ENCODE data around the gene LRP5. TPM values are rescaled to one million over a fixed set of nuclear protein-coding genes. Genes with fewer than 3 reads are reported as not detected.

Gene LRP5
- total RNA-seq, 1 donor from 2014 or later, result 38.7 TPM

DNA sequence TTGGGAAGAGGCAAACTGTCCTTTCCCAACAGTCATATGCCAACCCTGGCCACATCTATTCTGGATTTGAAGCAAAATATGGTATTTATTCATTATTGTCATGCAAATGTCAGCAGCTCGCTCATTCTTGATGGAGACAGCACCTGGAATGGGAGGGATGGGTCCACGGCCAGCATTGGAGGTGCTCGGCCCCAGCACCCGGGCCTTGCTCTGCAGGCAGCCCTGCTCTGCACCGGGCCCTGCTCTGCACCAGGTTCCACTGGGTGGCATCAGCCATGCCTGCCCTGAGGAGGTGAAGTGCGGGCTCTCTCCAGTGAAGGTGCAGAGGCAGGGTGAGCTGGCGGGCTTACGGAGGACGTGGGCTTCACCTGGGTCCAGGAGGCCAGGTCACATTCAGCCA is 19.8 kb downstream of the LRP5 start:
- no peaks in the 10 kb centered on the region for H3K27me3 Mint-ChIP-seq (ENCODE audit: low read depth)
- H3K4me1 Mint-ChIP-seq (ENCODE audit: low read depth), result peaks cover 38% of the 10 kb centered on the region
- no peak overlapping the region for H3K4me3 Mint-ChIP-seq (ENCODE audit: unreplicated experiment)
- TF ChIP-seq, protein P1, sequence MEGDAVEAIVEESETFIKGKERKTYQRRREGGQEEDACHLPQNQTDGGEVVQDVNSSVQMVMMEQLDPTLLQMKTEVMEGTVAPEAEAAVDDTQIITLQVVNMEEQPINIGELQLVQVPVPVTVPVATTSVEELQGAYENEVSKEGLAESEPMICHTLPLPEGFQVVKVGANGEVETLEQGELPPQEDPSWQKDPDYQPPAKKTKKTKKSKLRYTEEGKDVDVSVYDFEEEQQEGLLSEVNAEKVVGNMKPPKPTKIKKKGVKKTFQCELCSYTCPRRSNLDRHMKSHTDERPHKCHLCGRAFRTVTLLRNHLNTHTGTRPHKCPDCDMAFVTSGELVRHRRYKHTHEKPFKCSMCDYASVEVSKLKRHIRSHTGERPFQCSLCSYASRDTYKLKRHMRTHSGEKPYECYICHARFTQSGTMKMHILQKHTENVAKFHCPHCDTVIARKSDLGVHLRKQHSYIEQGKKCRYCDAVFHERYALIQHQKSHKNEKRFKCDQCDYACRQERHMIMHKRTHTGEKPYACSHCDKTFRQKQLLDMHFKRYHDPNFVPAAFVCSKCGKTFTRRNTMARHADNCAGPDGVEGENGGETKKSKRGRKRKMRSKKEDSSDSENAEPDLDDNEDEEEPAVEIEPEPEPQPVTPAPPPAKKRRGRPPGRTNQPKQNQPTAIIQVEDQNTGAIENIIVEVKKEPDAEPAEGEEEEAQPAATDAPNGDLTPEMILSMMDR (IDR thresholded peaks at IDR 0.05), result no peak
- no peaks in the 10 kb centered on the region for H3K36me3 Mint-ChIP-seq (ENCODE audit: low read depth)
- no peaks in the 10 kb centered on the region for H3K9me3 Mint-ChIP-seq (ENCODE audit: low read depth)
- no peak overlapping the region for H3K27ac Mint-ChIP-seq (ENCODE audit: unreplicated experiment)
- no peak for DNase-seq (ENCODE audit: low spot score)

DNA sequence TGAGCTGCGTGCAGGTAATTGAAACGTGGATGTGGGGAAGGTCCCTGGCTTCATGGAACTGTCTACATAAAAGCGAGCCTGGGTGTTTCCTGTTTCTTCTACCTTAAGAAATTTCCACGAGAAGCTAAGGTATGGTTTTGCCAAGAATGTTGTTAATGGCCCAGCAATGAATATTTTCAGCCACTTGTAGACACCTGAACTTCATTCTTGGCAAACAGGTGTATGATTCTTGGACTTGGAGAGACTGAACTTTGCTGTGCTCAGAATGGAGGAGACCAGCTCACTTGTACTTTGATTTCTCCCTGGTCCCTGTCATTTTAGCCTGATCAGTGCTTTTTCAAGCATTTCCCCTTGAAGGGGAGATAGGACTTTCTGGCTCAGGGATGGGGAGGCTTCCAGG is 20.8 kb downstream of the LRP5 start:
- Mint-ChIP-seq H3K36me3 (ENCODE audit: low read depth) (no peaks in the 10 kb centered on the region), H3K27me3 (ENCODE audit: low read depth) (no peaks in the 10 kb centered on the region), H3K27ac (ENCODE audit: unreplicated experiment) (no peak overlapping the region), H3K4me1 (ENCODE audit: low read depth) (peaks cover 40% of the 10 kb centered on the region), H3K9me3 (ENCODE audit: low read depth) (no peaks in the 10 kb centered on the region), H3K4me3 (ENCODE audit: unreplicated experiment) (no peak overlapping the region)
- TF ChIP-seq, protein P1 (IDR thresholded peaks at IDR 0.05), result no peak
- DNase-seq (ENCODE audit: low spot score), result no peak

DNA sequence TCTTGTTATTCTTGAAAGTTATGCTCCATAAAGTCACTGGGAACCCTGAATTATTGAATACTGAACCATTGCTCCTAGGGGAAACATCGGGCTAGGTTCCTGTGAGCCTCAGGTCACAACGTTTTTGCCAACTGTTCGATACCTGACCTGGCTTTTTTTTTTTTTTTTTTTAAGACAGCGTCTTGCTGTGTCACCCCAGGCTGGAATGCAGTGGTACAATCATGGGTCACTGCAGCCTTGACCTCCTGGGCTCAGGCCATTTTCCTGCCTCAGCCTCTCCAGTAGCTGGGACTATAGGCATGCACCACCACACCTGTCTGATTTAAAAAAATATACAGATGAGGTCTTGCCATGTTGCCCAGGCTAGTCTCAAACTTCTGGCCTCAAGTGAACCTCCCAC is 22.5 kb downstream of the LRP5 start:
- DNase-seq (ENCODE audit: low spot score), result no peak
- Mint-ChIP-seq H3K4me1 (ENCODE audit: low read depth) (peaks cover 31% of the 10 kb centered on the region), H3K9me3 (ENCODE audit: low read depth) (no peaks in the 10 kb centered on the region), H3K4me3 (ENCODE audit: unreplicated experiment) (no peak overlapping the region), H3K27ac (ENCODE audit: unreplicated experiment) (no peak overlapping the region), H3K27me3 (ENCODE audit: low read depth) (no peaks in the 10 kb centered on the region), H3K36me3 (ENCODE audit: low read depth) (no peaks in the 10 kb centered on the region)
- TF ChIP-seq, protein P1 (IDR thresholded peaks at IDR 0.05), result no peak

DNA sequence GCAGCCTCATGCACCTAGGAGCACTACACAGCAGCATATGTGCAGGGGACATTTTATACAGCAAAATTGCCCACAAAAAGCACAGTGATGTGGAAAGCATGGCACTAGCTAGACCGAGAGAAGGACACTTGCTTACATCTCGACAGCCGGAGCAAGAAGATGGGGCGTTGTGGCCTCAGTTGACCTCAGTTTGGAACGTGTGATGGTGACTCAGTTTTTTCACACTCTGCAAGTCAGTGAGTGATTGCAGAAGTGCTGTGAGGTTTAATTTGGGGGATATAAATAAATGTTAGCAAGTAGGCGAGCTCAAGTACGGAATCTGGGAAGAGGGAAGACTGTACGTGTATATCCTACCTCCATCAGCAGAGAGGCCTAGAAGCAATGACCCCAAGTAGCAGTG is 23.3 kb downstream of the LRP5 start:
- no peak for DNase-seq (ENCODE audit: low spot score)
- Mint-ChIP-seq H3K4me1 (ENCODE audit: low read depth) (peaks cover 28% of the 10 kb centered on the region), H3K9me3 (ENCODE audit: low read depth) (no peaks in the 10 kb centered on the region), H3K4me3 (ENCODE audit: unreplicated experiment) (no peak overlapping the region), H3K27ac (ENCODE audit: unreplicated experiment) (no peak overlapping the region), H3K27me3 (ENCODE audit: low read depth) (no peaks in the 10 kb centered on the region), H3K36me3 (ENCODE audit: low read depth) (no peaks in the 10 kb centered on the region)
- TF ChIP-seq, protein P1 (IDR thresholded peaks at IDR 0.05), result no peak

DNA sequence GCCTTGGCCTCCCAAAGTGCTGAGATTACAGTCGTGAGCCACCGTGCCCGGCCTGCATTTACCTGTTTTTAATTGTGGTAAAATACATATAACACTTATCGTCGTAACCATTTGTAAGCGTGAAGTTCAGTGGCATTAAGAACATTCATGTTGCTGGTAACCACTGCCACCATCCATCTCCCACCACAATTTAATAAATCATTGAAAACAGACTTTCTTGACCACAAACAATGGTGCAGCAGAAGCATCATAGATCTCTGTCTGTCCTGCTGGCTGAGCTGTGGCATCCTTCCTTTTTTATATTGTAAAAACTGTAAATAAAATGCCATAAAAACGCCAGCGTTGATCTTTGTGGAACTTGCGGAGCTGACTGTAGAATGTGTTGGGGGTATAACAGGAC is 24.3 kb downstream of the LRP5 start:
- no peak for DNase-seq (ENCODE audit: low spot score)
- no peaks in the 10 kb centered on the region for H3K9me3 Mint-ChIP-seq (ENCODE audit: low read depth)
- TF ChIP-seq, protein P1 (IDR thresholded peaks at IDR 0.05), result no peak
- H3K27ac Mint-ChIP-seq (ENCODE audit: unreplicated experiment), result no peak overlapping the region
- H3K27me3 Mint-ChIP-seq (ENCODE audit: low read depth), result no peaks in the 10 kb centered on the region
- no peaks in the 10 kb centered on the region for H3K36me3 Mint-ChIP-seq (ENCODE audit: low read depth)
- H3K4me3 Mint-ChIP-seq (ENCODE audit: unreplicated experiment), result no peak overlapping the region
- peaks cover 35% of the 10 kb centered on the region for H3K4me1 Mint-ChIP-seq (ENCODE audit: low read depth)

All from chondrocyte (in vitro differentiated cells).